Endothelial cell of umbilical vein (primary cell): ENCODE data around the gene PKDREJ. TPM values are rescaled to one million over a fixed set of nuclear protein-coding genes. Genes with fewer than 3 reads are reported as not detected.
A peak's percentile ranks its signal among the peaks of the same experiment; 100 is the strongest.

ENCODE experiments used
- BruUV-seq: library from RNA; stranded (reverse); fragments of 400-500 nt; replicated peaks from 2 replicates; lab custom pipeline; 2021; lab: Mats Ljungman, UMichigan
- CTCF ChIA-PET: fragments of 300-600, 350-600 bp; sonication (Branson Sonifier 250); formaldehyde crosslinking; loops from one replicate; lab custom pipeline; 2021; ENCODE audit warnings: antibody characterized with exemption, inconsistent platforms; lab: Charles Lee
- POLR2A ChIA-PET: fragments of 300-600, 350-600 bp; sonication (Branson Sonifier 250); formaldehyde crosslinking; loops from one replicate; lab custom pipeline; 2021; ENCODE audit warnings: antibody characterized with exemption, inconsistent platforms; lab: Charles Lee
- DNase-seq: peaks from one replicate; pipeline ENCODE4 v3.0.0-alpha.2; 2011; ENCODE audit warnings: low read depth, low spot score
- FAIRE-seq: peaks from 2 replicates; lab custom pipeline; 2011; peaks lifted over from hg19 to GRCh38; lab: Jason Lieb, UNC
- H2AFZ ChIP-seq: 2 replicates; pipeline ENCODE4 v1.6.0; 2012; ENCODE audit warnings: low read depth, low read length, control low read depth, inconsistent platforms
- H3K27ac ChIP-seq: 2 replicates; pipeline ENCODE4 v1.5.1; 2011; ENCODE audit warnings: low read depth, mild to moderate bottlenecking, control low read depth, low read length, moderate library complexity; ENCODE audit not compliant: insufficient read depth
- H3K27me3 ChIP-seq, 2 experiments: 2 replicates each; pipeline versions ENCODE4 v1.6.0 to v1.6.1; 2011; ENCODE audit warnings: low read length in 2 of 2, mixed read lengths in 1 of 2; ENCODE audit not compliant: control insufficient read depth in 2 of 2, insufficient read depth in 2 of 2
- H3K36me3 ChIP-seq, 2 experiments: 2 replicates in 1 of 2; 3 replicates in 1 of 2; pipeline ENCODE4 v1.5.1; 2011; ENCODE audit warnings: low read length in 2 of 2, mild to moderate bottlenecking in 1 of 2, moderate library complexity in 1 of 2; ENCODE audit not compliant: control insufficient read depth in 2 of 2, insufficient read depth in 2 of 2; ENCODE audit errors: extremely low read depth in 1 of 2
- H3K4me1 ChIP-seq: 3 replicates; pipeline ENCODE4 v1.5.1; 2011; ENCODE audit warnings: mild to moderate bottlenecking, low read length; ENCODE audit not compliant: control insufficient read depth, insufficient read depth; ENCODE audit errors: extremely low read depth
- H3K4me2 ChIP-seq: 2 replicates; pipeline ENCODE4 v1.6.1; 2011; ENCODE audit warnings: low read length, control low read depth, mixed read lengths; ENCODE audit not compliant: insufficient read depth
- H3K4me3 ChIP-seq, 3 experiments: fragments of 200-600 bp in 1 of 3; sonication (generic), shearing (Covaris generic) in 1 of 3; replicated peaks in 1 of 3; 2 replicates each; pipeline ENCODE4 v1.5.1; 2011 to 2016; ENCODE audit warnings: control low read depth in 3 of 3, low read length in 3 of 3, mild to moderate bottlenecking in 2 of 3, inconsistent platforms in 1 of 3, low read depth in 1 of 3, moderate library complexity in 1 of 3; ENCODE audit not compliant: insufficient read depth in 1 of 3
- H3K79me2 ChIP-seq: 2 replicates; pipeline ENCODE4 v1.6.0; 2012; ENCODE audit warnings: low read length, inconsistent platforms; ENCODE audit not compliant: control insufficient read depth, insufficient read depth
- H3K9ac ChIP-seq: replicated peaks from 2 replicates; pipeline ENCODE3; 2011; ENCODE audit warnings: low read length, control low read depth; ENCODE audit not compliant: insufficient read depth; ENCODE audit errors: extremely low read depth
- H3K9me1 ChIP-seq: replicated peaks from 3 replicates; pipeline ENCODE4 v1.6.0; 2011; ENCODE audit warnings: mild to moderate bottlenecking, low read length; ENCODE audit not compliant: control insufficient read depth, insufficient read depth; ENCODE audit errors: extremely low read depth
- H3K9me3 ChIP-seq: replicated peaks from 2 replicates; pipeline ENCODE4 v1.5.1; 2012; ENCODE audit warnings: low read length, inconsistent platforms; ENCODE audit not compliant: control insufficient read depth, insufficient read depth
- H4K20me1 ChIP-seq: replicated peaks from 2 replicates; pipeline ENCODE3; 2011; ENCODE audit warnings: mild to moderate bottlenecking, low read length; ENCODE audit not compliant: control insufficient read depth, insufficient read depth; ENCODE audit errors: extremely low read depth
- CTCF ChIP-seq, 2 donors: IDR thresholded peaks; 1 replicate in 1 of 2; 2 replicates in 1 of 2; pipeline ENCODE4 v1.5.1; 2011; ENCODE audit warnings: low read length in 2 of 2, mild to moderate bottlenecking in 2 of 2, moderate library complexity in 2 of 2, control low read depth in 1 of 2, inconsistent platforms in 1 of 2, low read depth in 1 of 2; ENCODE audit not compliant: insufficient read depth in 1 of 2; ENCODE audit errors: extremely low read depth in 1 of 2
- EZH2 ChIP-seq: IDR thresholded peaks from 2 replicates; pipeline ENCODE4 v1.6.1; 2012; ENCODE audit warnings: borderline replicate concordance, low read depth, mild to moderate bottlenecking, moderate library complexity, low read length, inconsistent platforms; ENCODE audit not compliant: severe bottlenecking
- FOS ChIP-seq: IDR thresholded peaks from 2 replicates; pipeline ENCODE4 v1.6.1; 2011; ENCODE audit warnings: mild to moderate bottlenecking, low read length, moderate library complexity, borderline replicate concordance; ENCODE audit not compliant: insufficient read depth
- GATA2 ChIP-seq: IDR thresholded peaks from 2 replicates; pipeline ENCODE4 v1.7.0; 2011; ENCODE audit warnings: low read depth, mild to moderate bottlenecking, moderate library complexity, mixed read lengths, low read length; ENCODE audit not compliant: insufficient read length, insufficient read depth
- JUN ChIP-seq: IDR thresholded peaks from 2 replicates; pipeline ENCODE4 v1.6.1; 2011; ENCODE audit warnings: borderline replicate concordance, low read depth; ENCODE audit not compliant: insufficient read length, insufficient read depth
- MAX ChIP-seq: IDR thresholded peaks from 2 replicates; pipeline ENCODE4 v1.6.1; 2011; ENCODE audit not compliant: insufficient read depth, insufficient read length
- MYC ChIP-seq: IDR thresholded peaks from one replicate; pipeline ENCODE4 v1.6.1; 2011; ENCODE audit warnings: mild to moderate bottlenecking, low read depth, low read length
- POLR2A ChIP-seq: IDR thresholded peaks from 2 replicates; pipeline ENCODE4 v1.6.1; 2012; ENCODE audit warnings: low read depth, mild to moderate bottlenecking, control low read depth, low read length
- POLR2AphosphoS5 ChIP-seq: IDR thresholded peaks from 2 replicates; pipeline ENCODE4 v1.6.1; 2012; ENCODE audit warnings: low read depth, mild to moderate bottlenecking, control low read depth, low read length, moderate library complexity; ENCODE audit not compliant: insufficient read depth
- dilution Hi-C: fragments of 300-500 bp; cut with MboI; formaldehyde crosslinking; loops from one replicate; pipeline ENCODE4 v1.15.0; 2019; ENCODE audit warnings: low sequenced_read_pairs; ENCODE audit not compliant: extremely low pct_ligation_motif_present
- intact Hi-C: fragments of 100-400 bp; cut with micrococcal nuclease; formaldehyde crosslinking; loops from one replicate; pipeline ENCODE4 v1.10.0; 2022
- polyA plus RNA-seq, 4 experiments: library from polyadenylated mRNA; depleted of rRNA in 3 of 4; stranded (reverse) in 3 of 4; unstranded in 1 of 4; fragments of >200 nt; gene quantifications; 2 replicates each; pipeline versions ENCODE4 v1.2.1 to v1.2.3, GENCODE V29; 2011 to 2012; ENCODE audit warnings: missing spikeins in 1 of 4
- total RNA-seq: library from RNA; stranded (reverse); gene quantifications from 2 replicates; pipeline ENCODE4 v1.2.3, GENCODE V29; 2021

Gene PKDREJ
- total and polyA plus RNA-seq, 2 donors (not counting 3 experiments of a cell fraction or from before 2014, with no cell fraction given): not detected

DNA sequence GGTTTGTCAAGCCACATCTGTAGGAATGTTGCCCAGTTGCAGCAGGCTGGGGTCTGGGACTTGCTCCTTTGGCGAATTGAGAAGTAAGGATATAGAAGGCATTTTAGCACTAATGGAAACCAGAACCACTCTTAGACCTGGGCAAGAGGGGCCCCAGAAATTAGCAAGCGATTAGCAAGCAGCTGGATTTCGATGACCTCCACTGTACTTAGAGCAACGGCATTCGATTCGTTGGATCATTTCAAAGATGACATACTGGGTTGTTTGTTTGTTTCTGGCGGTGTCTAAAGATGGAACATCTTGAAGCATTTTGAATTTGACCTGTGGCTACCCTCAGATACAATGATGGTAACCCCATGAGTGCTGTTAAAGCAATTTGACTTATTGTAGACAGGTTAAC is 11.9 kb downstream of the PKDREJ start:
- POLR2A ChIA-PET: no interaction called here
- FAIRE-seq (no peak), DNase-seq (no peak)
- H4K20me1 ChIP-seq: no peaks in the 10 kb centered on the region
- BruUV-seq: TSS peak; percentile 41
- peaks cover 1% of the 10 kb centered on the region for H3K79me2 ChIP-seq
- H3K9me1 ChIP-seq: no peaks in the 10 kb centered on the region
- no peaks in the 10 kb centered on the region for H3K36me3 ChIP-seq
- dilution Hi-C loops: no loop called here
- H3K4me1 ChIP-seq: peaks cover 6% of the 10 kb centered on the region
- intact Hi-C loops: loop anchor here (5.0 kb wide), 1 partner anchor 46 kb away; the partner anchor contains the start of gene GTSE1
- H3K27ac ChIP-seq: no peak overlapping the region
- no peaks in the 10 kb centered on the region for H3K9me3 ChIP-seq
- CTCF ChIA-PET: interaction anchor here (1.8 kb wide), 1 partner anchor 11 kb away, joined by 11 read pairs; the partner anchor contains the start of gene PKDREJ
- peak overlapping the region; percentile 79 for H3K4me2 ChIP-seq
- no peak overlapping the region for H3K9ac ChIP-seq
- no peak overlapping the region for H3K4me3 ChIP-seq
- TF ChIP-seq EZH2 (no peak), MAX (no peak), GATA2 (no peak), POLR2A (no peak), FOS (no peak), JUN (no peak)
- H3K27me3 ChIP-seq: peaks cover 0 to 2% of the 10 kb centered on the region in 2 experiments
- H2AFZ ChIP-seq: no peak overlapping the region

DNA sequence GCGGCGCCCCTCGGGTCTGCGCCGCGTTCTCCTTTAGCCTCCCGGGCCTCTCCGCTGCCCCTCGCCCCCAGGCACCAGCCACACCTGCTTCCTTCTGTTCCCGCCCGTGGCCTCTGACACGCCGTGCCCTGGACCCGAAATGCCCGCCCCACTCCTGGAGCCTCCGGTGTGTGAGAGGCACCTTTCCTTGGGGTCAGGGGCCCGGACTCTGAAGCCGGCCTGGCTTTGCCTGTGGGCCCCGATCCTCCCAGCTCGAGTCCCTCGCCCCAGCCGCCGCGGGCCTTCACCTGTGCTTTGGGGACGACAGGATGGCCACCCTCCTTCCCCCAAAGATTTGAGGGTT is 12.4 kb downstream of the PKDREJ start:
- Histone ChIP-seq H3K4me3 (peak overlapping the region; percentile 55 to 88 (median 67)), H3K36me3 (no peaks in the 10 kb centered on the region), H3K27ac (no peak overlapping the region), H3K27me3 (no peaks in the 10 kb centered on the region), H3K4me2 (peak overlapping the region; percentile 79), H3K79me2 (peaks cover 1% of the 10 kb centered on the region), H3K9me1 (no peaks in the 10 kb centered on the region), H3K9me3 (no peaks in the 10 kb centered on the region), H3K4me1 (peaks cover 6% of the 10 kb centered on the region), H2AFZ (peak overlapping the region; percentile 97), H3K9ac (peak overlapping the region; percentile 83), H4K20me1 (no peaks in the 10 kb centered on the region)
- DNase-seq (no peak), FAIRE-seq (no peak)
- ChIA-PET CTCF (interaction anchor here (0.9 to 1.8 kb wide), 7 partner anchors 11 to 128 kb away, joined by 3 to 11 read pairs (median 3); partner anchors contain the start of genes GTSE1, PKDREJ and TTC38), POLR2A (interaction anchor here (0.9 to 1.3 kb wide), 2 partner anchors 17 to 30 kb away, joined by 4 to 6 read pairs; partner anchors contain the start of gene TTC38)
- dilution Hi-C loops (no loop called here), intact Hi-C loops (loop anchor here (1.0 to 5.0 kb wide), 3 partner anchors 17 to 101 kb away; partner anchors contain the start of gene GTSE1)
- BruUV-seq: no TSS peak
- TF ChIP-seq GATA2 (no peak), MAX (no peak), MYC (no peak), CTCF (IDR thresholded peaks at IDR 0.05; ENCODE audit: extremely low read depth in 1 of 2, insufficient read depth in 1 of 2, low read depth in 1 of 2, low read length in 2 of 2) (no peak), JUN (no peak), POLR2AphosphoS5 (no peak), POLR2A (no peak), FOS (no peak), EZH2 (no peak)
